GM12878 (cell line): Measurements from ENCODE around the gene MESD. TPM values are rescaled to one million over a fixed set of nuclear protein-coding genes. Genes with fewer than 3 reads are reported as not detected.

Experiments used
- ATAC-seq: fragments of 200-7000 bp; cut with Tn5 transposase; 3 replicates; pipeline ENCODE4 v1.9.1; 2020; ENCODE audit warnings: mild to moderate bottlenecking, moderate library complexity
- BruUV-seq: library from RNA; stranded (reverse); fragments of 400-500 nt; replicated peaks from 2 replicates; lab custom pipeline; 2021; lab: Mats Ljungman, UMichigan
- CTCF ChIA-PET: fragments of 300-600 bp; sonication (Branson Sonifier 250); formaldehyde crosslinking; extraction: SDS; loops from one replicate; lab custom pipeline; 2021; ENCODE audit warnings: inconsistent platforms; lab: Yijun Ruan, JAX
- POLR2A ChIA-PET: fragments of 350-600 bp; formaldehyde crosslinking; extraction: SDS; loops from one replicate; lab custom pipeline; 2021; ENCODE audit warnings: inconsistent platforms; lab: Charles Lee
- RAD21 ChIA-PET: fragments of 300-600 bp; sonication (Branson Sonifier 250); formaldehyde crosslinking; loops from one replicate; lab custom pipeline; 2023; ENCODE audit warnings: antibody characterized with exemption; ENCODE audit not compliant: unreplicated experiment; lab: Charles Lee
- SMC1A ChIA-PET: fragments of 300-600 bp; sonication (Branson Sonifier 250); formaldehyde crosslinking; loops from one replicate; lab custom pipeline; 2023; ENCODE audit not compliant: unreplicated experiment, uncharacterized antibody; lab: Charles Lee
- DNase-seq: peaks from one replicate; pipeline ENCODE4 v3.0.0-alpha.2; 2011; ENCODE audit warnings: low read depth, low spot score
- FAIRE-seq: peaks from 3 replicates; lab custom pipeline; 2011; peaks lifted over from hg19 to GRCh38; lab: Jason Lieb, UNC
- H2AFZ ChIP-seq: 2 replicates; pipeline ENCODE4 v1.6.0; 2011; ENCODE audit warnings: low read depth, low read length, control low read depth; ENCODE audit not compliant: control insufficient read depth
- H3K27ac ChIP-seq: 2 replicates; pipeline ENCODE4 v1.5.1; 2011; ENCODE audit warnings: control low read depth; ENCODE audit not compliant: control insufficient read depth, insufficient read depth
- H3K27me3 ChIP-seq, 2 experiments: replicated peaks in 1 of 2; 2 replicates each; pipeline versions ENCODE4 v1.6.0 to v1.6.1; 2011; ENCODE audit warnings: low read length in 1 of 2; ENCODE audit not compliant: control insufficient read depth in 2 of 2, insufficient read depth in 2 of 2
- H3K36me3 ChIP-seq, 2 experiments: 2 replicates each; pipeline ENCODE4 v1.5.1; 2011; ENCODE audit warnings: low read length in 1 of 2; ENCODE audit not compliant: control insufficient read depth in 2 of 2, insufficient read depth in 2 of 2
- H3K4me1 ChIP-seq: 2 replicates; pipeline ENCODE4 v1.6.1; 2011; ENCODE audit warnings: mild to moderate bottlenecking, low read length, moderate library complexity, mixed read lengths; ENCODE audit not compliant: control insufficient read depth, insufficient read depth
- H3K4me2 ChIP-seq: 2 replicates; pipeline ENCODE4 v1.6.0; 2011; ENCODE audit warnings: control low read depth; ENCODE audit not compliant: control insufficient read depth, insufficient read depth
- H3K4me3 ChIP-seq: fragments of 200-600 bp; sonication (generic); 2 replicates; pipeline ENCODE4 v1.5.1; 2016
- H3K79me2 ChIP-seq: 2 replicates; pipeline ENCODE4 v1.6.0; 2011; ENCODE audit warnings: low read length; ENCODE audit not compliant: control insufficient read depth, insufficient read depth
- H3K9ac ChIP-seq: 2 replicates; pipeline ENCODE4 v1.8.0; 2011; ENCODE audit warnings: low read length, control low read depth, mixed read lengths; ENCODE audit not compliant: control insufficient read depth, insufficient read depth
- H3K9me3 ChIP-seq: replicated peaks from 3 replicates; pipeline ENCODE4 v1.5.1; 2011; ENCODE audit warnings: mild to moderate bottlenecking, low read length; ENCODE audit not compliant: control insufficient read depth, insufficient read depth
- H4K20me1 ChIP-seq: 2 replicates; pipeline ENCODE4 v1.6.0; 2011; ENCODE audit not compliant: control insufficient read depth, insufficient read depth
- CEBPZ ChIP-seq: fragments of 150-350 bp; IDR thresholded peaks from 2 replicates; pipeline ENCODE4 v1.6.1; 2016; ENCODE audit warnings: low read depth, low read length
- ETV6 ChIP-seq, 2 experiments: fragments of 450-650 bp in 1 of 2; IDR thresholded peaks in 1 of 2; conservative IDR thresholded peaks in 1 of 2; 2 replicates each; pipeline ENCODE4 v1.6.1; 2014; ENCODE audit warnings: antibody characterized with exemption in 1 of 2, borderline replicate concordance in 1 of 2, low read depth in 1 of 2, mild to moderate bottlenecking in 1 of 2, moderate library complexity in 1 of 2
- GABPA ChIP-seq: IDR thresholded peaks from 2 replicates; pipeline ENCODE4 v1.6.1; 2014; ENCODE audit warnings: antibody characterized with exemption, low read depth, mild to moderate bottlenecking, inconsistent platforms
- MLLT1 ChIP-seq: fragments of 450-650 bp; IDR thresholded peaks from 2 replicates; pipeline ENCODE4 v1.6.1; 2016; ENCODE audit warnings: mild to moderate bottlenecking
- MTA3 ChIP-seq: IDR thresholded peaks from 2 replicates; pipeline ENCODE4 v1.6.1; 2012; ENCODE audit warnings: low read length, inconsistent platforms, borderline replicate concordance
- MXI1 ChIP-seq: fragments of 150-350 bp; IDR thresholded peaks from 2 replicates; pipeline ENCODE4 v1.6.1; 2011; ENCODE audit warnings: low read depth, mild to moderate bottlenecking, inconsistent platforms, low read length, improper control_type of control experiment
- MYB ChIP-seq: fragments of 150-350 bp; IDR thresholded peaks from 2 replicates; pipeline ENCODE4 v1.6.1; 2014; ENCODE audit warnings: mild to moderate bottlenecking, low read depth, low read length, borderline replicate concordance
- PAX5 ChIP-seq: IDR thresholded peaks from 2 replicates; pipeline ENCODE4 v1.6.1; 2011; ENCODE audit warnings: low read depth, low read length, borderline replicate concordance
- PML ChIP-seq: IDR thresholded peaks from 2 replicates; pipeline ENCODE4 v1.6.1; 2012; ENCODE audit warnings: low read length, inconsistent platforms
- POLR2AphosphoS2 ChIP-seq: IDR thresholded peaks from 2 replicates; pipeline ENCODE4 v1.6.1; 2011; ENCODE audit warnings: low read depth, mild to moderate bottlenecking, low read length, improper control_type of control experiment, moderate library complexity
- POU2F2 ChIP-seq: IDR thresholded peaks from 3 replicates; pipeline ENCODE4 v1.6.1; 2011; ENCODE audit warnings: low read depth, mild to moderate bottlenecking, low read length, borderline replicate concordance
- STAT3 ChIP-seq: IDR thresholded peaks from 2 replicates; pipeline ENCODE4 v1.6.1; 2011; ENCODE audit warnings: low read depth, low read length, improper control_type of control experiment
- USF1 ChIP-seq: IDR thresholded peaks from 2 replicates; pipeline ENCODE4 v1.6.1; 2011; ENCODE audit warnings: borderline replicate concordance, low read depth, mild to moderate bottlenecking, moderate library complexity, mixed read lengths, low read length; ENCODE audit not compliant: insufficient read depth; ENCODE audit errors: extremely low read length
- ZBTB33 ChIP-seq: fragments of 450-650 bp; IDR thresholded peaks from 2 replicates; pipeline ENCODE4 v1.6.1; 2017; ENCODE audit warnings: mild to moderate bottlenecking
- ZNF207 ChIP-seq: fragments of 450-650 bp; IDR thresholded peaks from 2 replicates; pipeline ENCODE4 v1.6.1; 2014; ENCODE audit warnings: antibody characterized with exemption, mild to moderate bottlenecking, borderline replicate concordance
- ZNF217 ChIP-seq: fragments of 450-650 bp; IDR thresholded peaks from 2 replicates; pipeline ENCODE4 v1.6.1; 2017; ENCODE audit warnings: antibody characterized with exemption, mild to moderate bottlenecking
- WGBS: methylation state at CpG from one replicate; pipeline ENCODE4 v1.1.6; 2016; ENCODE audit warnings: low lambda C conversion rate; ENCODE audit not compliant: insufficient replicate concordance, insufficient coverage; ENCODE audit errors: missing lambda C conversion rate; 5-methylcytosine and 5-hydroxymethylcytosine counted together
- in situ Hi-C: fragments of 300-500 bp; cut with MboI; formaldehyde crosslinking; loops from 9 replicates; pipeline ENCODE4 v1.14.3; 2018; ENCODE audit warnings: mixed read lengths
- intact Hi-C: fragments of 100-400 bp; cut with micrococcal nuclease; formaldehyde crosslinking; loops from one replicate; pipeline ENCODE4 v1.14.2; 2022; ENCODE audit not compliant: unreplicated experiment
- polyA plus RNA-seq, 11 experiments: library from polyadenylated mRNA; depleted of rRNA in 4 of 11; unstranded in 6 of 11; stranded (reverse) in 5 of 11; fragments of >200 nt; fragmentation: Nextera tagmentation in 4 of 11; fragmentation: Illumina TruSeq in 1 of 11; extraction: Ambion mirVana in 4 of 11; extraction: Trizol in 1 of 11; gene quantifications; 1 replicate in 1 of 11; 2 replicates in 10 of 11; pipeline versions ENCODE4 v1.2.1 to v1.2.3, GENCODE V29; 2011 to 2016; ENCODE audit warnings: inconsistent platforms in 2 of 11, missing spikeins in 2 of 11, low read depth in 1 of 11
- total RNA-seq, 4 experiments: library from RNA; depleted of rRNA in 3 of 4; stranded (reverse); fragments of >200 nt in 3 of 4; fragmentation: Illumina TruSeq in 1 of 4; extraction: Trizol in 1 of 4; gene quantifications; 2 replicates each; pipeline versions ENCODE4 v1.2.1 to v1.2.3, GENCODE V29; 2013 to 2021

The MESD gene
- total and polyA plus RNA-seq, 10 of the 15 experiments (the other 5 are each of a cell fraction or from before 2014, with no cell fraction given) = 10.2 to 39.8 (median 20.9) TPM

GRCh38 chr15:80931191-80931590, 58.4 kb downstream of the MESD start:
- no peak overlapping the region for H3K4me2 ChIP-seq
- intact Hi-C loops (no loop called here), in situ Hi-C loops (no loop called here)
- ChIA-PET RAD21 (no interaction called here), CTCF (no interaction called here), SMC1A (no interaction called here), POLR2A (no interaction called here)
- H3K9me3 ChIP-seq = no peaks in the 10 kb centered on the region
- TF ChIP-seq PML (no peak), MLLT1 (no peak), PAX5 (no peak), ZNF217 (no peak), MXI1 (no peak), ZNF207 (no peak), MYB (no peak), POLR2AphosphoS2 (no peak), STAT3 (no peak), USF1 (no peak), POU2F2 (no peak), GABPA (no peak), ETV6 (conservative IDR thresholded peaks at IDR 0.05 in 1 of 2, IDR thresholded peaks at IDR 0.05 in 1 of 2; ENCODE audit: borderline replicate concordance in 1 of 2, low read depth in 1 of 2) (no peak), ZBTB33 (no peak), MTA3 (no peak), CEBPZ (no peak)
- H2AFZ ChIP-seq = no peak overlapping the region
- H4K20me1 ChIP-seq = no peaks in the 10 kb centered on the region
- no peak for DNase-seq
- no peaks in the 10 kb centered on the region for H3K4me1 ChIP-seq
- no peak for ATAC-seq
- no peaks in the 10 kb centered on the region for H3K36me3 ChIP-seq
- no peak for FAIRE-seq
- no peak overlapping the region for H3K4me3 ChIP-seq
- no peaks in the 10 kb centered on the region; a peak in 1 of 4 replicates for H3K27me3 ChIP-seq
- H3K27ac ChIP-seq = no peak overlapping the region
- BruUV-seq = no TSS peak
- WGBS = 85% methylated on average over 2 of the region's 2 CpGs
- H3K79me2 ChIP-seq = no peaks in the 10 kb centered on the region
- no peak overlapping the region for H3K9ac ChIP-seq
